ENCODE results near the gene MCM5.

DNA sequence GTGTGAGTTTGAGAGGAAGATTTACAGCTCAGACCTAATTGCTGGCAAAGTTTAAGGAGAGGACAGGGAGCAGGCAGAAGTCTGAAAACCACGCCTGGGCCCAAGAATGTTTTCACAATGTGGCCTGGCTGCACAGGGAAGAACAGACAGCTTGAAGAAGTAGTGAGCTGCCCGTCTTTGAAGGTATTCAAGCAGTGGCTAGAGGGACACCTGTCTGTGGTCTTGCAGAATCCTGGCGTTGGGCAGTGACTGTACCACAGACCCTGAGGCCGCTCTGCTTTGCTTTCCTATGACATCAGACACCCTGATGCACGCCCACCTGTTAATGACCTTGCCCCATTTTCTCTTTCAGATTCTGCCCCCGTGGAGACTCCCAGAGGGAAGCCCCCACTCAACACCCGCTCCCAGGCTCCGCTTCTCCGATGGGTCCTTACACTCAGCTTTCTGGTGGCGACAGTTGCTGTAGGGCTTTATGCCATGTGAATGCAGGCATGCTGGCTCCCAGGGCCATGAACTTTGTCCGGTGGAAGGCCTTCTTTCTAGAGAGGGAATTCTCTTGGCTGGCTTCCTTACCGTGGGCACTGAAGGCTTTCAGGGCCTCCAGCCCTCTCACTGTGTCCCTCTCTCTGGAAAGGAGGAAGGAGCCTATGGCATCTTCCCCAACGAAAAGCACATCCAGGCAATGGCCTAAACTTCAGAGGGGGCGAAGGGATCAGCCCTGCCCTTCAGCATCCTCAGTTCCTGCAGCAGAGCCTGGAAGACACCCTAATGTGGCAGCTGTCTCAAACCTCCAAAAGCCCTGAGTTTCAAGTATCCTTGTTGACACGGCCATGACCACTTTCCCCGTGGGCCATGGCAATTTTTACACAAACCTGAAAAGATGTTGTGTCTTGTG, 6.6 kb upstream of the MCM5 start:
- TF ChIP-seq, protein P1, sequence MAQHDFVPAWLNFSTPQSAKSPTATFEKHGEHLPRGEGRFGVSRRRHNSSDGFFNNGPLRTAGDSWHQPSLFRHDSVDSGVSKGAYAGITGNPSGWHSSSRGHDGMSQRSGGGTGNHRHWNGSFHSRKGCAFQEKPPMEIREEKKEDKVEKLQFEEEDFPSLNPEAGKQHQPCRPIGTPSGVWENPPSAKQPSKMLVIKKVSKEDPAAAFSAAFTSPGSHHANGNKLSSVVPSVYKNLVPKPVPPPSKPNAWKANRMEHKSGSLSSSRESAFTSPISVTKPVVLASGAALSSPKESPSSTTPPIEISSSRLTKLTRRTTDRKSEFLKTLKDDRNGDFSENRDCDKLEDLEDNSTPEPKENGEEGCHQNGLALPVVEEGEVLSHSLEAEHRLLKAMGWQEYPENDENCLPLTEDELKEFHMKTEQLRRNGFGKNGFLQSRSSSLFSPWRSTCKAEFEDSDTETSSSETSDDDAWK (CRISPR knock-in tag; IDR thresholded peaks at IDR 0.05) = no peak
- no peak for TF ChIP-seq ZNF614 (CRISPR knock-in tag; IDR thresholded peaks at IDR 0.05; ENCODE audit: borderline replicate concordance)
- no peak for TF ChIP-seq TOE1 (CRISPR knock-in tag; IDR thresholded peaks at IDR 0.05)
- TF ChIP-seq, protein P2, sequence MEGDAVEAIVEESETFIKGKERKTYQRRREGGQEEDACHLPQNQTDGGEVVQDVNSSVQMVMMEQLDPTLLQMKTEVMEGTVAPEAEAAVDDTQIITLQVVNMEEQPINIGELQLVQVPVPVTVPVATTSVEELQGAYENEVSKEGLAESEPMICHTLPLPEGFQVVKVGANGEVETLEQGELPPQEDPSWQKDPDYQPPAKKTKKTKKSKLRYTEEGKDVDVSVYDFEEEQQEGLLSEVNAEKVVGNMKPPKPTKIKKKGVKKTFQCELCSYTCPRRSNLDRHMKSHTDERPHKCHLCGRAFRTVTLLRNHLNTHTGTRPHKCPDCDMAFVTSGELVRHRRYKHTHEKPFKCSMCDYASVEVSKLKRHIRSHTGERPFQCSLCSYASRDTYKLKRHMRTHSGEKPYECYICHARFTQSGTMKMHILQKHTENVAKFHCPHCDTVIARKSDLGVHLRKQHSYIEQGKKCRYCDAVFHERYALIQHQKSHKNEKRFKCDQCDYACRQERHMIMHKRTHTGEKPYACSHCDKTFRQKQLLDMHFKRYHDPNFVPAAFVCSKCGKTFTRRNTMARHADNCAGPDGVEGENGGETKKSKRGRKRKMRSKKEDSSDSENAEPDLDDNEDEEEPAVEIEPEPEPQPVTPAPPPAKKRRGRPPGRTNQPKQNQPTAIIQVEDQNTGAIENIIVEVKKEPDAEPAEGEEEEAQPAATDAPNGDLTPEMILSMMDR (CRISPR knock-in tag; IDR thresholded peaks at IDR 0.05) = no peak
- TF ChIP-seq, protein P3, sequence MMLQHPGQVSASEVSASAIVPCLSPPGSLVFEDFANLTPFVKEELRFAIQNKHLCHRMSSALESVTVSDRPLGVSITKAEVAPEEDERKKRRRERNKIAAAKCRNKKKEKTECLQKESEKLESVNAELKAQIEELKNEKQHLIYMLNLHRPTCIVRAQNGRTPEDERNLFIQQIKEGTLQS (CRISPR knock-in tag; IDR thresholded peaks at IDR 0.05) = no peak
- TF ChIP-seq, protein P4, sequence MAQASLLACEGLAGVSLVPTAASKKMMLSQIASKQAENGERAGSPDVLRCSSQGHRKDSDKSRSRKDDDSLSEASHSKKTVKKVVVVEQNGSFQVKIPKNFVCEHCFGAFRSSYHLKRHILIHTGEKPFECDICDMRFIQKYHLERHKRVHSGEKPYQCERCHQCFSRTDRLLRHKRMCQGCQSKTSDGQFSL (CRISPR knock-in tag; IDR thresholded peaks at IDR 0.05) = no peak
- no peak for TF ChIP-seq FOXK1 (CRISPR knock-in tag; IDR thresholded peaks at IDR 0.05; ENCODE audit: borderline replicate concordance, low read depth)
- no peak for TF ChIP-seq SIX4 (CRISPR knock-in tag; IDR thresholded peaks at IDR 0.05)
- TF ChIP-seq ZNF83 (CRISPR knock-in tag; IDR thresholded peaks at IDR 0.05; ENCODE audit: borderline replicate concordance) = no peak
- TF ChIP-seq POLR2A (IDR thresholded peaks at IDR 0.05; ENCODE audit: insufficient read depth in 1 of 2, low read depth in 2 of 2, low read length in 2 of 2) = no peak
- TF ChIP-seq, protein P5, sequence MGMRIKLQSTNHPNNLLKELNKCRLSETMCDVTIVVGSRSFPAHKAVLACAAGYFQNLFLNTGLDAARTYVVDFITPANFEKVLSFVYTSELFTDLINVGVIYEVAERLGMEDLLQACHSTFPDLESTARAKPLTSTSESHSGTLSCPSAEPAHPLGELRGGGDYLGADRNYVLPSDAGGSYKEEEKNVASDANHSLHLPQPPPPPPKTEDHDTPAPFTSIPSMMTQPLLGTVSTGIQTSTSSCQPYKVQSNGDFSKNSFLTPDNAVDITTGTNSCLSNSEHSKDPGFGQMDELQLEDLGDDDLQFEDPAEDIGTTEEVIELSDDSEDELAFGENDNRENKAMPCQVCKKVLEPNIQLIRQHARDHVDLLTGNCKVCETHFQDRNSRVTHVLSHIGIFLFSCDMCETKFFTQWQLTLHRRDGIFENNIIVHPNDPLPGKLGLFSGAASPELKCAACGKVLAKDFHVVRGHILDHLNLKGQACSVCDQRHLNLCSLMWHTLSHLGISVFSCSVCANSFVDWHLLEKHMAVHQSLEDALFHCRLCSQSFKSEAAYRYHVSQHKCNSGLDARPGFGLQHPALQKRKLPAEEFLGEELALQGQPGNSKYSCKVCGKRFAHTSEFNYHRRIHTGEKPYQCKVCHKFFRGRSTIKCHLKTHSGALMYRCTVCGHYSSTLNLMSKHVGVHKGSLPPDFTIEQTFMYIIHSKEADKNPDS (CRISPR knock-in tag; IDR thresholded peaks at IDR 0.05) = no peak

Data from HepG2 (cell line).